DND-41 (cell line): ENCODE results near the gene DLGAP1.

Experiments used
- CTCF ChIP-seq: IDR thresholded peaks from 2 replicates; pipeline ENCODE4 v1.5.1; 2012; ENCODE audit warnings: borderline replicate concordance, low read length, moderate library complexity, mild to moderate bottlenecking; ENCODE audit not compliant: poor library complexity, severe bottlenecking; ENCODE audit errors: extremely low read depth
- EZH2 ChIP-seq: IDR thresholded peaks from 3 replicates; pipeline ENCODE4 v1.6.1; 2012; ENCODE audit warnings: borderline replicate concordance, low read depth, mild to moderate bottlenecking, moderate library complexity, low read length, inconsistent platforms; ENCODE audit not compliant: severe bottlenecking

- no peak for TF ChIP-seq CTCF
- TF ChIP-seq EZH2 = no peak
Measured at GRCh38 chr18:3898861-3899613, 556.1 kb downstream of the DLGAP1 start.
